Measurements from ENCODE around the gene PLPPR4. TPM values are rescaled to one million over a fixed set of nuclear protein-coding genes. Genes with fewer than 3 reads are reported as not detected.

The PLPPR4 gene
- total and polyA plus RNA-seq, 2 experiments from 2014 or later, result 0.68 to 1.2 TPM

DNA sequence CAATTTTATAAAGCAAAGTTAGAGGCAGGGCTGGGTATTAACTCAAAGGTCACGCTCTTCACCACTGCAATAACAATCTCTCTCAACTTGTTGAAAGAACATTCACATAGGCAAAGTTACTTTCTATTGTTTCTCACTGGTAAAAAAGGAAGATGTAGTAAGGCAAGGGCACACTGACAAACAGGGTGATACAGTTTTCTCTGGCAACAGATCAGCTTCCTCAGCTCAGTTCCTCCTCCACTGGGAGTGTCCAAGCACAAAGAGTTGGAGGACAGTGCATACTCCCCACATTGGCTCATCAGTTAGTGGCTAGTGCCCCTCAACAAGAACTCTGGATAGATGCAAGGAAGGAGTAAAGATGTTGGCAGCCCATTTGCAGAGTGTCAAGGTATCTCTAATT, 3.7 kb downstream of the PLPPR4 start:
- Histone ChIP-seq H3K79me2 (no peaks in the 10 kb centered on the region), H3K36me3 (replicated peaks; ENCODE audit: insufficient read depth, low read depth) (no peaks in the 10 kb centered on the region), H3K9me2 (replicated peaks; ENCODE audit: insufficient read depth) (no peaks in the 10 kb centered on the region), H2AFZ (no peak overlapping the region), H3K27me3 (peaks cover 23% of the 10 kb centered on the region), H3K4me1 (ENCODE audit: insufficient read depth) (no peaks in the 10 kb centered on the region), H3K4me2 (no peak overlapping the region), H3K27ac (no peak overlapping the region), H4K20me1 (ENCODE audit: insufficient read depth, poor library complexity, severe bottlenecking) (no peaks in the 10 kb centered on the region), H3K9me3 (ENCODE audit: low read depth) (no peaks in the 10 kb centered on the region), H3K4me3 (no peak overlapping the region)
- WGBS (ENCODE audit: low lambda C conversion rate, missing lambda C conversion rate), result 89% methylated on average over 1 of the region's 1 CpG
- no peak for TF ChIP-seq EZH2 (IDR thresholded peaks at IDR 0.05; ENCODE audit: borderline replicate concordance)
- TF ChIP-seq, protein P1, sequence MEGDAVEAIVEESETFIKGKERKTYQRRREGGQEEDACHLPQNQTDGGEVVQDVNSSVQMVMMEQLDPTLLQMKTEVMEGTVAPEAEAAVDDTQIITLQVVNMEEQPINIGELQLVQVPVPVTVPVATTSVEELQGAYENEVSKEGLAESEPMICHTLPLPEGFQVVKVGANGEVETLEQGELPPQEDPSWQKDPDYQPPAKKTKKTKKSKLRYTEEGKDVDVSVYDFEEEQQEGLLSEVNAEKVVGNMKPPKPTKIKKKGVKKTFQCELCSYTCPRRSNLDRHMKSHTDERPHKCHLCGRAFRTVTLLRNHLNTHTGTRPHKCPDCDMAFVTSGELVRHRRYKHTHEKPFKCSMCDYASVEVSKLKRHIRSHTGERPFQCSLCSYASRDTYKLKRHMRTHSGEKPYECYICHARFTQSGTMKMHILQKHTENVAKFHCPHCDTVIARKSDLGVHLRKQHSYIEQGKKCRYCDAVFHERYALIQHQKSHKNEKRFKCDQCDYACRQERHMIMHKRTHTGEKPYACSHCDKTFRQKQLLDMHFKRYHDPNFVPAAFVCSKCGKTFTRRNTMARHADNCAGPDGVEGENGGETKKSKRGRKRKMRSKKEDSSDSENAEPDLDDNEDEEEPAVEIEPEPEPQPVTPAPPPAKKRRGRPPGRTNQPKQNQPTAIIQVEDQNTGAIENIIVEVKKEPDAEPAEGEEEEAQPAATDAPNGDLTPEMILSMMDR (IDR thresholded peaks at IDR 0.05; ENCODE audit: poor library complexity), result no peak
- no peak for TF ChIP-seq EZH2phosphoT487 (IDR thresholded peaks at IDR 0.05; ENCODE audit: low read depth, severe bottlenecking, unreplicated experiment)
- no peak for DNase-seq (ENCODE audit: low spot score)

DNA sequence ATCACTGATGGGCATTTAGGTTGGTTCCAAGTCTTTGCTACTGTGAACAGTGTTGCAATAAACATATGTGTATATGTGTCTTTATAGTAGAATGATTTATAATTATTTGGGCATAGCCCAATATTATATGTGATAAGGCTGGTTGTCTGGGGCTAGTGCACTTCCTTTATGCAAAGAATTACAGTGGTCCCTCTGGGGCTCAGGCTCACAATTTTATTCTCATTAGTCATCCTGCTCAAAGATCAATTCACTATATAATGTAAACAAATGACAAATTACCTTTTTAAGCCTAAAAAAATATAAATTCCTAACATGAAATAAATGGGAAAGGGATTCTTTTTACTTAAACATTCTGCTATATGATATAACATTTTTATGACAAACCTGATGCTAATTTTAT, 5.0 kb downstream of the PLPPR4 start:
- Histone ChIP-seq H3K9me2 (replicated peaks; ENCODE audit: insufficient read depth) (no peaks in the 10 kb centered on the region), H3K36me3 (replicated peaks; ENCODE audit: insufficient read depth, low read depth) (no peaks in the 10 kb centered on the region), H3K4me3 (no peak overlapping the region), H3K4me2 (no peak overlapping the region), H3K9me3 (ENCODE audit: low read depth) (no peaks in the 10 kb centered on the region), H3K27ac (no peak overlapping the region), H4K20me1 (ENCODE audit: insufficient read depth, poor library complexity, severe bottlenecking) (no peaks in the 10 kb centered on the region), H3K27me3 (peaks cover 12% of the 10 kb centered on the region), H3K4me1 (ENCODE audit: insufficient read depth) (no peaks in the 10 kb centered on the region), H3K79me2 (no peaks in the 10 kb centered on the region), H2AFZ (no peak overlapping the region)
- no peak for TF ChIP-seq EZH2phosphoT487 (IDR thresholded peaks at IDR 0.05; ENCODE audit: low read depth, severe bottlenecking, unreplicated experiment)
- no peak for DNase-seq (ENCODE audit: low spot score)

DNA sequence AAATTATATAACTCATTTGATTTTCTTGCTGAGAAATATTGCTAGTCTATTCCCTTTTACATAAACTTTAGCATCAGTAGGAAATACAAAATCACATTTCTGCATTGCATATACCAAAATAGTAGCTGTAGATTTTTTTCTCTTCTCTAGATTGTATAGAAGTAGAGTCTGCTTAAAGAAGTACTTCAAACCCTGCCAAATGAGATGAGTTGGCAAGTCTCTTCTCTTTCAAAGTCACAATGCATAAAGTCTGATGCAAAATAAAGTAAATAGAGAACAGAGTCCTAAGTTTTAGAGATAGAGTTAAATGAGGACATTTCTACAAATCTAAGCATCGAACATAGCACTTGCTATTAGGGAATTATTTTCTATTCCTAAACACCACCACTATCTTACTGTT, 6.4 kb downstream of the PLPPR4 start:
- Histone ChIP-seq H3K9me2 (replicated peaks; ENCODE audit: insufficient read depth) (no peaks in the 10 kb centered on the region), H2AFZ (no peak overlapping the region), H3K27ac (no peak overlapping the region), H3K79me2 (no peaks in the 10 kb centered on the region), H4K20me1 (ENCODE audit: insufficient read depth, poor library complexity, severe bottlenecking) (no peaks in the 10 kb centered on the region), H3K4me2 (no peak overlapping the region), H3K4me3 (no peak overlapping the region), H3K9me3 (ENCODE audit: low read depth) (no peaks in the 10 kb centered on the region), H3K4me1 (ENCODE audit: insufficient read depth) (no peaks in the 10 kb centered on the region), H3K36me3 (replicated peaks; ENCODE audit: insufficient read depth, low read depth) (no peaks in the 10 kb centered on the region), H3K27me3 (peaks cover 2% of the 10 kb centered on the region)
- no peak for DNase-seq (ENCODE audit: low spot score)
- WGBS (ENCODE audit: low lambda C conversion rate, missing lambda C conversion rate), result 91% methylated on average over 1 of the region's 1 CpG
- no peak for TF ChIP-seq EZH2 (IDR thresholded peaks at IDR 0.05; ENCODE audit: borderline replicate concordance)
- TF ChIP-seq EZH2phosphoT487 (IDR thresholded peaks at IDR 0.05; ENCODE audit: low read depth, severe bottlenecking, unreplicated experiment), result no peak
- TF ChIP-seq, protein P1 (IDR thresholded peaks at IDR 0.05; ENCODE audit: poor library complexity), result no peak

- no peaks in the 10 kb centered on the region for H3K4me1 ChIP-seq (ENCODE audit: insufficient read depth)
- TF ChIP-seq EZH2 (IDR thresholded peaks at IDR 0.05; ENCODE audit: borderline replicate concordance) (no peak), EZH2phosphoT487 (IDR thresholded peaks at IDR 0.05; ENCODE audit: low read depth, severe bottlenecking, unreplicated experiment) (no peak)
- TF ChIP-seq, protein P1 (IDR thresholded peaks at IDR 0.05; ENCODE audit: poor library complexity), result no peak
- H3K36me3 ChIP-seq (replicated peaks; ENCODE audit: insufficient read depth, low read depth), result no peaks in the 10 kb centered on the region
- H4K20me1 ChIP-seq (ENCODE audit: insufficient read depth, poor library complexity, severe bottlenecking), result no peaks in the 10 kb centered on the region
- no peak overlapping the region for H3K27ac ChIP-seq
- no peaks in the 10 kb centered on the region for H3K79me2 ChIP-seq
- no peak overlapping the region for H2AFZ ChIP-seq
- H3K9me2 ChIP-seq (replicated peaks; ENCODE audit: insufficient read depth), result no peaks in the 10 kb centered on the region
- no peak overlapping the region for H3K4me3 ChIP-seq
- H3K27me3 ChIP-seq, result no peaks in the 10 kb centered on the region
- H3K4me2 ChIP-seq, result no peak overlapping the region
- DNase-seq (ENCODE audit: low spot score), result no peak
- H3K9me3 ChIP-seq (ENCODE audit: low read depth), result no peaks in the 10 kb centered on the region
These were observed 7.0 kb downstream of the PLPPR4 start for GRCh38 chr1:99271249-99271648.
